Body of pancreas (tissue), 4 donors: ENCODE data around the gene TGM6. TPM values are rescaled to one million over a fixed set of nuclear protein-coding genes. Genes with fewer than 3 reads are reported as not detected.

Experiments used
- ATAC-seq: fragments of 150-250 bp; one replicate; pipeline ENCODE4 v1.9.1; 2016
- DNase-seq, 4 donors: peaks; one replicate each; pipeline ENCODE4 v3.0.0-alpha.2; 2019
- H3K27ac ChIP-seq, 4 donors: fragments of 200-600 bp; sonication (generic); 1 replicate in 3 of 4; 2 replicates in 1 of 4; pipeline versions ENCODE4 v1.5.1 to v1.6.1; 2016 to 2019; ENCODE audit warnings: mild to moderate bottlenecking in 1 of 4, mixed read lengths in 1 of 4, moderate library complexity in 1 of 4
- H3K27me3 ChIP-seq, 2 donors: fragments of 200-600 bp; sonication (generic); one replicate each; pipeline ENCODE4 v1.6.0; 2016; ENCODE audit warnings: mild to moderate bottlenecking in 1 of 2
- H3K36me3 ChIP-seq, 2 donors: fragments of 200-600 bp; sonication (generic); replicated peaks in 1 of 2; 2 replicates each; pipeline ENCODE4 v1.5.1; 2016; ENCODE audit warnings: low read depth in 2 of 2; ENCODE audit not compliant: insufficient read depth in 1 of 2
- H3K4me1 ChIP-seq: fragments of 200-600 bp; sonication (generic); one replicate; pipeline ENCODE4 v1.6.0; 2016
- H3K4me3 ChIP-seq, 2 donors: fragments of 200-600 bp; sonication (generic); 1 replicate in 1 of 2; 2 replicates in 1 of 2; pipeline ENCODE4 v1.5.1; 2016 to 2019
- H3K9me3 ChIP-seq, 3 donors: fragments of 200-600 bp; sonication (generic); 1 replicate in 2 of 3; 2 replicates in 1 of 3; pipeline ENCODE4 v1.5.1; 2016
- CTCF ChIP-seq, 7 experiments: fragments of 450-650 bp in 4 of 7; fragments of 200-600 bp in 3 of 7; sonication (generic) in 3 of 7; IDR thresholded peaks; one replicate each; pipeline ENCODE4 v1.5.1; 2016 to 2019; ENCODE audit warnings: antibody characterized with exemption in 7 of 7
- POLR2A ChIP-seq, 3 donors: fragments of 450-650 bp; IDR thresholded peaks; one replicate each; pipeline ENCODE4 v1.6.1; 2016; ENCODE audit warnings: antibody characterized with exemption in 3 of 3, mild to moderate bottlenecking in 2 of 3
- WGBS, 2 donors: methylation state at CpG; one replicate each; pipeline ENCODE4 v1.1.5; 2017; 5-methylcytosine and 5-hydroxymethylcytosine counted together
- intact Hi-C: fragments of 100-400 bp; cut with DNase I; formaldehyde crosslinking; loops from one replicate; pipeline ENCODE4 v1.15.1; 2023
- total RNA-seq, 2 donors: library from RNA; depleted of rRNA; stranded (reverse); fragments of >200 nt; gene quantifications; one replicate each; pipeline ENCODE4 v1.1.0, GENCODE V29; 2016

Gene TGM6
- total RNA-seq, 2 donors from 2014 or later = not detected

- DNase-seq = no peak
- H3K9me3 ChIP-seq = no peaks in the 10 kb centered on the region
Observed at GRCh38 chr20:2417213-2417541, 36.5 kb downstream of the TGM6 start.

DNA sequence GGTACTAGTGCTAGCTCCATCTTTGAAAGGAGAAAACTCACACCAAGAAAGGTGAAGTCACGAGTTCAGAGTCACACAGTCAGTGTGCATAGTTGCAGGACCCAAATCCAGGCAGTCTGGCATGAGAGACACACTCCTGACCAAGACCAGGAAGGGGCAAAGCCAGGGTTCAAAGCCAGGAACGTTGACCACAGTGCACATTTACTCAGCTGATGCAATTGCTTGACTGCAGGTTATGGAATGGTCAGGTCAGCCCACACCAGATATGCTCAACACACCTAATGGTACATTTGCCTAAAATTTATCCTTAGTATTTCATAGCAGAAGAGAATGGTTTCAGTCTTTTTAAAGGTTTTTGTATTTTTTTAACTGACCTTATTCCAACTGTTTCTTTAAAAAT, 37.7 kb downstream of the TGM6 start:
- no peaks in the 10 kb centered on the region for H3K36me3 ChIP-seq
- H3K4me3 ChIP-seq = no peak overlapping the region
- no peak for TF ChIP-seq CTCF (IDR thresholded peaks at IDR 0.05)
- no peak for TF ChIP-seq POLR2A (IDR thresholded peaks at IDR 0.05)
- H3K27me3 ChIP-seq = no peaks in the 10 kb centered on the region
- intact Hi-C loops = no loop called here
- no peak for DNase-seq
- no peaks in the 10 kb centered on the region for H3K9me3 ChIP-seq
- ATAC-seq = no peak
- no peaks in the 10 kb centered on the region for H3K4me1 ChIP-seq
- WGBS, 2 donors = 13 to 21% methylated on average over 2 of the region's 2 CpGs
- H3K27ac ChIP-seq = no peak overlapping the region

More at GRCh38 chr20:2417213-2417541, 36.5 kb downstream of the TGM6 start:
- Histone ChIP-seq H3K4me1 (no peaks in the 10 kb centered on the region), H3K4me3 (no peak overlapping the region), H3K36me3 (no peaks in the 10 kb centered on the region), H3K27me3 (no peaks in the 10 kb centered on the region), H3K27ac (no peak overlapping the region)
- TF ChIP-seq CTCF (IDR thresholded peaks at IDR 0.05) (no peak), POLR2A (IDR thresholded peaks at IDR 0.05) (no peak)
- intact Hi-C loops = no loop called here
- no peak for ATAC-seq
- 73 to 86% methylated on average over 13 to 14 of the region's 14 CpGs for WGBS, 2 donors

DNA sequence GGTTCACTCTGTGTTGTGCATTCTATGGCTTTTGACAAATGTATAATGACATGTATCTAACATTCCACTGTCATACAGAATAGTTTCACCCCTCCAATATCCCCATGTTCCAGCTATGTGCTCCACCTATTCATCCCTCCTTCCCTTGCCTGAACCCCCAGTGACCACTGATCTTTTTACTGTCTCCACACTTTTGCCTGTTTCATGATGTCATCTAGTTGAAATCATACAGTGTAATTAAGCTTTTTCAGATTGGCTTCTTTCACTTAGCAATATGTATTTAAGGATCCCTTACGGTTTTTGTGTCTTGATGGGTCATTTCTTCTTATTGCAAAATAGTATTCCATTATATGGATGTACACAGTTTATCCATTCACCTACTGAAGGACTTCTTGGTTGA, 39.8 kb downstream of the TGM6 start:
- 36 to 37% methylated on average over 1 of the region's 1 CpG for WGBS, 2 donors

GRCh38 chr20:2421247-2421646, 40.5 kb downstream of the TGM6 start:
- 62 to 63% methylated on average over 5 of the region's 5 CpGs for WGBS, 2 donors
- no peaks in the 10 kb centered on the region for H3K27me3 ChIP-seq
- no peaks in the 10 kb centered on the region for H3K9me3 ChIP-seq
- H3K4me3 ChIP-seq = no peak overlapping the region
- H3K36me3 ChIP-seq = no peaks in the 10 kb centered on the region
- ATAC-seq (no peak), DNase-seq (no peak)
- TF ChIP-seq POLR2A (IDR thresholded peaks at IDR 0.05) = no peak
- TF ChIP-seq CTCF (IDR thresholded peaks at IDR 0.05) = no peak
- H3K27ac ChIP-seq = no peak overlapping the region
- intact Hi-C loops = no loop called here
- H3K4me1 ChIP-seq = no peaks in the 10 kb centered on the region

More for the DNA sequence above, 39.8 kb downstream of the TGM6 start:
- H3K27ac ChIP-seq = no peak overlapping the region
- intact Hi-C loops = no loop called here
- H3K4me1 ChIP-seq = no peaks in the 10 kb centered on the region
- ATAC-seq (no peak), DNase-seq (no peak)
- TF ChIP-seq CTCF (IDR thresholded peaks at IDR 0.05) = no peak
- no peak overlapping the region for H3K4me3 ChIP-seq
- H3K27me3 ChIP-seq = no peaks in the 10 kb centered on the region
- no peaks in the 10 kb centered on the region for H3K9me3 ChIP-seq
- H3K36me3 ChIP-seq = no peaks in the 10 kb centered on the region

- no peaks in the 10 kb centered on the region for H3K9me3 ChIP-seq
- H3K36me3 ChIP-seq = no peaks in the 10 kb centered on the region
- intact Hi-C loops = no loop called here
- ATAC-seq (no peak), DNase-seq (no peak)
- no peak overlapping the region for H3K4me3 ChIP-seq
- WGBS, 2 donors = 72% methylated on average over 6 of the region's 6 CpGs
- H3K4me1 ChIP-seq = no peaks in the 10 kb centered on the region
- H3K27ac ChIP-seq = no peak overlapping the region
- TF ChIP-seq POLR2A (IDR thresholded peaks at IDR 0.05) (no peak), CTCF (IDR thresholded peaks at IDR 0.05) (no peak)
- no peaks in the 10 kb centered on the region for H3K27me3 ChIP-seq
Observed at GRCh38 chr20:2429051-2429450, 48.4 kb downstream of the TGM6 start.
